ENCODE measurements around the gene SMARCA1.

DNA sequence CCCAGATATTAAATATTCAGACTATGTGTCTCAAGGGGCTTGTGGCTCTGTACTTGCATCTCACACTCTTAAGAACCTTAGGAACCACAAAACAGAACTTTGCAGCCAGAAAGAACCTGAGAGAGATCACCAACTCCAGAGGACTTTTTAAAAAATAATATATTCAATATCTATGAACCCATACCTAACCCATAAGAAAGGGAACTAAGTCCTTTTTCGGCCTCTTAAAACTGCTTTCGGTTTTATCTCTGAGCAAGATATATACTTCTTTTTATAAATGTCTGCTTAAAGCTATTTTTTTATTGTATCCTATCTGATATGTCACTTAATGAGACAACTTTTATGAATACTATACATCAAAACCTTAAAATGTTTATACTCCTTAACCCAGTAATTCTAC is 10.9 kb downstream of the SMARCA1 start:
- no peak for TF ChIP-seq TCF7 (CRISPR knock-in tag; IDR thresholded peaks at IDR 0.05; ENCODE audit: low read depth)
- TF ChIP-seq NR2C2 (CRISPR knock-in tag; IDR thresholded peaks at IDR 0.05), result no peak
- TF ChIP-seq ZNF671 (CRISPR knock-in tag; IDR thresholded peaks at IDR 0.05), result no peak
- TF ChIP-seq, protein P1, sequence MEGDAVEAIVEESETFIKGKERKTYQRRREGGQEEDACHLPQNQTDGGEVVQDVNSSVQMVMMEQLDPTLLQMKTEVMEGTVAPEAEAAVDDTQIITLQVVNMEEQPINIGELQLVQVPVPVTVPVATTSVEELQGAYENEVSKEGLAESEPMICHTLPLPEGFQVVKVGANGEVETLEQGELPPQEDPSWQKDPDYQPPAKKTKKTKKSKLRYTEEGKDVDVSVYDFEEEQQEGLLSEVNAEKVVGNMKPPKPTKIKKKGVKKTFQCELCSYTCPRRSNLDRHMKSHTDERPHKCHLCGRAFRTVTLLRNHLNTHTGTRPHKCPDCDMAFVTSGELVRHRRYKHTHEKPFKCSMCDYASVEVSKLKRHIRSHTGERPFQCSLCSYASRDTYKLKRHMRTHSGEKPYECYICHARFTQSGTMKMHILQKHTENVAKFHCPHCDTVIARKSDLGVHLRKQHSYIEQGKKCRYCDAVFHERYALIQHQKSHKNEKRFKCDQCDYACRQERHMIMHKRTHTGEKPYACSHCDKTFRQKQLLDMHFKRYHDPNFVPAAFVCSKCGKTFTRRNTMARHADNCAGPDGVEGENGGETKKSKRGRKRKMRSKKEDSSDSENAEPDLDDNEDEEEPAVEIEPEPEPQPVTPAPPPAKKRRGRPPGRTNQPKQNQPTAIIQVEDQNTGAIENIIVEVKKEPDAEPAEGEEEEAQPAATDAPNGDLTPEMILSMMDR (IDR thresholded peaks at IDR 0.05), result no peak
- TF ChIP-seq ZNF416 (CRISPR knock-in tag; IDR thresholded peaks at IDR 0.05), result no peak
- TF ChIP-seq TEAD1 (CRISPR knock-in tag; IDR thresholded peaks at IDR 0.05), result no peak
- no peak for TF ChIP-seq IRF2 (CRISPR knock-in tag; IDR thresholded peaks at IDR 0.05; ENCODE audit: borderline replicate concordance, low read depth)
- no peak for TF ChIP-seq NFE2L1 (CRISPR knock-in tag; IDR thresholded peaks at IDR 0.05)
- TF ChIP-seq, protein P2, sequence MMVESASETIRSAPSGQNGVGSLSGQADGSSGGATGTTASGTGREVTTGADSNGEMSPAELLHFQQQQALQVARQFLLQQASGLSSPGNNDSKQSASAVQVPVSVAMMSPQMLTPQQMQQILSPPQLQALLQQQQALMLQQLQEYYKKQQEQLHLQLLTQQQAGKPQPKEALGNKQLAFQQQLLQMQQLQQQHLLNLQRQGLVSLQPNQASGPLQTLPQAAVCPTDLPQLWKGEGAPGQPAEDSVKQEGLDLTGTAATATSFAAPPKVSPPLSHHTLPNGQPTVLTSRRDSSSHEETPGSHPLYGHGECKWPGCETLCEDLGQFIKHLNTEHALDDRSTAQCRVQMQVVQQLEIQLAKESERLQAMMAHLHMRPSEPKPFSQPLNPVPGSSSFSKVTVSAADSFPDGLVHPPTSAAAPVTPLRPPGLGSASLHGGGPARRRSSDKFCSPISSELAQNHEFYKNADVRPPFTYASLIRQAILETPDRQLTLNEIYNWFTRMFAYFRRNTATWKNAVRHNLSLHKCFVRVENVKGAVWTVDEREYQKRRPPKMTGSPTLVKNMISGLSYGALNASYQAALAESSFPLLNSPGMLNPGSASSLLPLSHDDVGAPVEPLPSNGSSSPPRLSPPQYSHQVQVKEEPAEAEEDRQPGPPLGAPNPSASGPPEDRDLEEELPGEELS (CRISPR knock-in tag; IDR thresholded peaks at IDR 0.05), result no peak
- no peak for TF ChIP-seq TEAD4 (CRISPR knock-in tag; IDR thresholded peaks at IDR 0.05)
- TF ChIP-seq, protein P3, sequence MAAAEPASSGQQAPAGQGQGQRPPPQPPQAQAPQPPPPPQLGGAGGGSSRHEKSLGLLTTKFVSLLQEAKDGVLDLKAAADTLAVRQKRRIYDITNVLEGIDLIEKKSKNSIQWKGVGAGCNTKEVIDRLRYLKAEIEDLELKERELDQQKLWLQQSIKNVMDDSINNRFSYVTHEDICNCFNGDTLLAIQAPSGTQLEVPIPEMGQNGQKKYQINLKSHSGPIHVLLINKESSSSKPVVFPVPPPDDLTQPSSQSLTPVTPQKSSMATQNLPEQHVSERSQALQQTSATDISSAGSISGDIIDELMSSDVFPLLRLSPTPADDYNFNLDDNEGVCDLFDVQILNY (CRISPR knock-in tag; IDR thresholded peaks at IDR 0.05), result no peak
- TF ChIP-seq ESRRA (CRISPR knock-in tag; IDR thresholded peaks at IDR 0.05; ENCODE audit: borderline replicate concordance), result no peak
- no peak for TF ChIP-seq ZNF232 (CRISPR knock-in tag; IDR thresholded peaks at IDR 0.05)

All from WTC11 (cell line).